H1 (cell line): ENCODE data around the gene CASZ1.

ENCODE experiments used
- CEBPB ChIP-seq: IDR thresholded peaks from 2 replicates; pipeline ENCODE4 v1.6.1; 2012; ENCODE audit warnings: low read depth, low read length
- CTCF ChIP-seq, 3 experiments: IDR thresholded peaks; 1 replicate in 2 of 3; 2 replicates in 1 of 3; pipeline versions ENCODE4 v1.5.1 to v1.6.1; 2011; ENCODE audit warnings: low read length in 3 of 3, mild to moderate bottlenecking in 3 of 3, inconsistent platforms in 2 of 3, low read depth in 1 of 3, moderate library complexity in 1 of 3; ENCODE audit not compliant: insufficient read depth in 1 of 3; ENCODE audit errors: control extremely low read depth in 1 of 3
- GTF2F1 ChIP-seq: IDR thresholded peaks from 2 replicates; pipeline ENCODE4 v1.6.1; 2012; ENCODE audit warnings: low read depth, low read length, improper control_type of control experiment, borderline replicate concordance
- KDM5A ChIP-seq: fragments of 200-600 bp; IDR thresholded peaks from 2 replicates; pipeline ENCODE4 v1.7.1; 2012; ENCODE audit warnings: mild to moderate bottlenecking, low read length, inconsistent platforms, mixed read lengths
- POLR2A ChIP-seq, 2 experiments: IDR thresholded peaks; 1 replicate in 1 of 2; 2 replicates in 1 of 2; pipeline ENCODE4 v1.6.1; 2011; ENCODE audit warnings: low read depth in 2 of 2, low read length in 2 of 2, mild to moderate bottlenecking in 2 of 2; ENCODE audit errors: control extremely low read depth in 1 of 2
- POLR2AphosphoS5 ChIP-seq: IDR thresholded peaks from 2 replicates; pipeline ENCODE4 v1.6.1; 2011; ENCODE audit warnings: low read depth, low read length
- RFX5 ChIP-seq: IDR thresholded peaks from 2 replicates; pipeline ENCODE4 v1.6.1; 2011; ENCODE audit warnings: low read depth, low read length, improper control_type of control experiment, borderline replicate concordance
- RXRA ChIP-seq: IDR thresholded peaks from 2 replicates; pipeline ENCODE4 v1.6.1; 2011; ENCODE audit warnings: low read depth, mild to moderate bottlenecking, low read length, moderate library complexity; ENCODE audit not compliant: insufficient read depth
- SIX5 ChIP-seq: IDR thresholded peaks from 2 replicates; pipeline ENCODE4 v1.6.1; 2011; ENCODE audit warnings: mild to moderate bottlenecking, low read depth, low read length
- TBP ChIP-seq: IDR thresholded peaks from 2 replicates; pipeline ENCODE4 v1.6.1; 2011; ENCODE audit warnings: low read depth, low read length, improper control_type of control experiment
- TCF12 ChIP-seq: IDR thresholded peaks from 2 replicates; pipeline ENCODE4 v1.6.1; 2011; ENCODE audit warnings: low read depth, mild to moderate bottlenecking, low read length

GRCh38 chr1:10787286-10787685, 9.2 kb downstream of the CASZ1 start:
- TF ChIP-seq TBP (no peak), TCF12 (no peak), SIX5 (no peak), POLR2A (IDR thresholded peaks at IDR 0.05; ENCODE audit: control extremely low read depth in 1 of 2, low read depth in 2 of 2, low read length in 2 of 2) (no peak), CTCF (IDR thresholded peaks at IDR 0.05; ENCODE audit: control extremely low read depth in 1 of 3, insufficient read depth in 1 of 3, low read depth in 1 of 3, low read length in 3 of 3) (no peak), POLR2AphosphoS5 (no peak), CEBPB (no peak), RXRA (no peak), RFX5 (no peak), KDM5A (no peak), GTF2F1 (no peak)
